Loucy (cell line): ENCODE data around the gene RAB5A.

Experiments used
- CTCF ChIP-seq: fragments of 200-600 bp; sonication (generic); conservative IDR thresholded peaks from 2 replicates; pipeline ENCODE4 v1.5.1; 2014; ENCODE audit warnings: mild to moderate bottlenecking, antibody characterized with exemption, low read length
- EZH2phosphoT487 ChIP-seq: fragments of 200-600 bp; IDR thresholded peaks from 2 replicates; pipeline ENCODE4 v1.6.1; 2018; ENCODE audit warnings: antibody characterized with exemption, mild to moderate bottlenecking, moderate library complexity, borderline replicate concordance

- TF ChIP-seq CTCF (no peak), EZH2phosphoT487 (no peak)
Measured at GRCh38 chr3:19945534-19945933, 1.4 kb upstream of the RAB5A start.
